Lower leg skin (tissue), 4 donors: ENCODE data around the gene DNAJC25. TPM values are rescaled to one million over a fixed set of nuclear protein-coding genes. Genes with fewer than 3 reads are reported as not detected.

Source experiments
- DNase-seq, 2 donors: peaks; one replicate each; pipeline ENCODE4 v3.0.0-alpha.2; 2019; ENCODE audit warnings: low spot score in 2 of 2
- H3K4me3 ChIP-seq: fragments of 200-600 bp; sonication (generic); 2 replicates; pipeline ENCODE4 v1.5.1; 2017; ENCODE audit warnings: mild to moderate bottlenecking, low read depth; ENCODE audit not compliant: poor library complexity, severe bottlenecking
- POLR2A ChIP-seq, 2 donors: fragments of 450-650 bp; IDR thresholded peaks; one replicate each; pipeline ENCODE4 v1.6.1; 2016 to 2017; ENCODE audit warnings: antibody characterized with exemption in 2 of 2, mild to moderate bottlenecking in 1 of 2, moderate library complexity in 1 of 2
- WGBS, 2 donors: methylation state at CpG; one replicate each; pipeline ENCODE4 v1.1.5; 2018; 5-methylcytosine and 5-hydroxymethylcytosine counted together
- intact Hi-C: fragments of 100-400 bp; cut with DNase I; formaldehyde crosslinking; loops from one replicate; pipeline ENCODE4 v1.15.0; 2023; ENCODE audit warnings: low total_unique reads
- total RNA-seq, 4 donors: library from RNA; depleted of rRNA; stranded (reverse); fragments of >200 nt; gene quantifications; one replicate each; pipeline ENCODE4 v1.1.0, GENCODE V29; 2016
- TF ChIP-seq, protein P1 (sequence below), 3 donors: fragments of 450-650 bp; IDR thresholded peaks; one replicate each; pipeline ENCODE4 v1.5.1; 2016; ENCODE audit warnings: antibody characterized with exemption in 3 of 3, mild to moderate bottlenecking in 3 of 3, moderate library complexity in 2 of 3

Gene DNAJC25
- total RNA-seq, 4 donors from 2014 or later, result 6.8 to 13.1 (median 8.4) TPM

DNA sequence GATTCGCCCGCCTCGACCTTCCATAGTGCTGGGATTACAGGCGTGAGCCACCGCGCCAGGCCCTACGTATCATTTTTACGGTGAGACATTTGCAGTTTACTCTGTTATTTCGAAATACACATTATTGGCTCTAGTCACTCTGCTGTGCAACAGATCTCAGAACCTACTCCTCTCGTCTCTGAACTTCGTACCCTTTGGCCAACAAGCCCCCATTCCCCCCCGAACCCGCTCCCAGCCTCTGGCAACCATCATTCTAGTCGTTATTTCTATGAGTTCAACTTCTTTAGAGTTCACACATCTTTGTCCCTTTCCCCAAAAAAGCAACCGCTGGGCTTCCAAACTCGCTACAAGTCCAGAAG, 32.4 kb upstream of the DNAJC25 start:
- intact Hi-C loops, result no loop called here
- no peak for TF ChIP-seq POLR2A (IDR thresholded peaks at IDR 0.05)
- TF ChIP-seq, protein P1, sequence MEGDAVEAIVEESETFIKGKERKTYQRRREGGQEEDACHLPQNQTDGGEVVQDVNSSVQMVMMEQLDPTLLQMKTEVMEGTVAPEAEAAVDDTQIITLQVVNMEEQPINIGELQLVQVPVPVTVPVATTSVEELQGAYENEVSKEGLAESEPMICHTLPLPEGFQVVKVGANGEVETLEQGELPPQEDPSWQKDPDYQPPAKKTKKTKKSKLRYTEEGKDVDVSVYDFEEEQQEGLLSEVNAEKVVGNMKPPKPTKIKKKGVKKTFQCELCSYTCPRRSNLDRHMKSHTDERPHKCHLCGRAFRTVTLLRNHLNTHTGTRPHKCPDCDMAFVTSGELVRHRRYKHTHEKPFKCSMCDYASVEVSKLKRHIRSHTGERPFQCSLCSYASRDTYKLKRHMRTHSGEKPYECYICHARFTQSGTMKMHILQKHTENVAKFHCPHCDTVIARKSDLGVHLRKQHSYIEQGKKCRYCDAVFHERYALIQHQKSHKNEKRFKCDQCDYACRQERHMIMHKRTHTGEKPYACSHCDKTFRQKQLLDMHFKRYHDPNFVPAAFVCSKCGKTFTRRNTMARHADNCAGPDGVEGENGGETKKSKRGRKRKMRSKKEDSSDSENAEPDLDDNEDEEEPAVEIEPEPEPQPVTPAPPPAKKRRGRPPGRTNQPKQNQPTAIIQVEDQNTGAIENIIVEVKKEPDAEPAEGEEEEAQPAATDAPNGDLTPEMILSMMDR (IDR thresholded peaks at IDR 0.05), result no peak
- H3K4me3 ChIP-seq, result peak overlapping the region; percentile 57
- DNase-seq, result peak; percentile 23 to 91
- 1 to 3% methylated on average over 16 of the region's 16 CpGs for WGBS, 2 donors

DNA sequence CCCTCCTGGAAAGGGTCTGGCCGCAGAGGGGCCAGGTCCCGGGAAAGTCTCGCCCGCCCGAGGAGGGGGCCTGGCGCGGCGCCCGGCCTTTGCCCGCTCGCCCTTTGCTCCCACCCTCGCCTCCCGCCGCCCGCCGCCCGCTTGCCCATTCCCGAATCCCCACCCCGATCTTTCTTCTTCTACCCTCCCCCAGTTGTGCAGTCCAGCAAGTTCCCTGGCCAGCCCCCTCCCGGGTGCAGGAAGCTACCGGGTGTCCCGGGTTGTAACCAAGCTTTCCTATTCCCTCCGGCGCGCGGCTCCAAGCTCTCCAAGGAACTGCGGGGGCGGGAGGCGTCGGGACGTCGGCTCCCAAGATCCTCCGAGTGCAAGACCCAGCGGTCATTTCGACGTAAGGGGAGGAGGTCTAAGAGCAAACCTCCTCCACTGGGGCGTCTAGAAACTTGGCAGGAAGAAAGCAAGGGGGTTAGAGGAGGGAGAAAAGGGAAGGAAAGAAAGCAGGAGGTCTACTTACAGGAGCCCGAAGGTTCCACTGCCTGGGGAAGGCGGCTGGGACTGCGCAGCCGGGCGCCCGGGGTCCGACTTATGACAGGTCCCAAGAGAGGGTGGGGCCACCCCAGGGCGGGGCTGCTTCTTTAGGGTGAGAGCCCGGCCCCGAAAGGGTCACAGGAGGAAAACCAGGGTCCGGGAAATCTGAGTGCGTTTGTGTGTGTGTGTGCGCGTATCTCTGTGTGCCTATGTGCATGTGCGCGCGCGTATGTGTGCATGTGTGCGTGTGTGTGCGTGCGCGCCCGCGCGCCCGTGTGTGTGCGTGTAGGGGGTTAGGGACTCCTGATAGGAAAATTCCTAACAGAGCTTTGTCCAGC, 31.8 kb upstream of the DNAJC25 start, which contains the start of gene PTGR1:
TSS of gene PTGR1 (minus strand) at position 556 of the 863 bp plus-strand sequence. CDS start 2,225 bp downstream, outside the sequence.
- DNase-seq, result peak; percentile 81 to 95
- peak within 1 kb of the TSS; percentile 57 for H3K4me3 ChIP-seq
- WGBS, 2 donors, result 1% methylated on average over 49 to 61 of the region's 64 CpGs
- intact Hi-C loops, result no loop called here
- TF ChIP-seq, protein P1 (IDR thresholded peaks at IDR 0.05), result no peak
- TF ChIP-seq POLR2A (IDR thresholded peaks at IDR 0.05), result no peak

DNA sequence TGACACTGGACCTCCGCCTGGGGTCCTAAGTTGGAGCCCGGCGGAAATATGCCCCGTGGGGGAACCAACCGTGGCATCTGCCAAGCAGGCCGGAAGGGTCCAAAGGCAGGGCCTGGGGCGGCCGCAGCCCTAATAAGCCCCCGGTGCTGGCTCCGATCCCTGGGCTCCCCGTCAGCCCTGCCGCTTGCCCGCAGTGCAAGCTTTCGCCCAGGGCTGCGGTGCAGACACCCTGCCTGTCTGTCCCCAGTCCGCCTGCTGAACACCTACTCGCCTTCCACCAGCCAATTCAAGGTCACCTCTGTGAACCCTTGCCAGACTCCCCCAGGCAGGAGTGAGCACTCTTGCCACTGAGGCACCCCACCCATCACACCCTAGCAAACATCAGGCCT, 31.2 kb upstream of the DNAJC25 start:
- intact Hi-C loops, result no loop called here

DNA sequence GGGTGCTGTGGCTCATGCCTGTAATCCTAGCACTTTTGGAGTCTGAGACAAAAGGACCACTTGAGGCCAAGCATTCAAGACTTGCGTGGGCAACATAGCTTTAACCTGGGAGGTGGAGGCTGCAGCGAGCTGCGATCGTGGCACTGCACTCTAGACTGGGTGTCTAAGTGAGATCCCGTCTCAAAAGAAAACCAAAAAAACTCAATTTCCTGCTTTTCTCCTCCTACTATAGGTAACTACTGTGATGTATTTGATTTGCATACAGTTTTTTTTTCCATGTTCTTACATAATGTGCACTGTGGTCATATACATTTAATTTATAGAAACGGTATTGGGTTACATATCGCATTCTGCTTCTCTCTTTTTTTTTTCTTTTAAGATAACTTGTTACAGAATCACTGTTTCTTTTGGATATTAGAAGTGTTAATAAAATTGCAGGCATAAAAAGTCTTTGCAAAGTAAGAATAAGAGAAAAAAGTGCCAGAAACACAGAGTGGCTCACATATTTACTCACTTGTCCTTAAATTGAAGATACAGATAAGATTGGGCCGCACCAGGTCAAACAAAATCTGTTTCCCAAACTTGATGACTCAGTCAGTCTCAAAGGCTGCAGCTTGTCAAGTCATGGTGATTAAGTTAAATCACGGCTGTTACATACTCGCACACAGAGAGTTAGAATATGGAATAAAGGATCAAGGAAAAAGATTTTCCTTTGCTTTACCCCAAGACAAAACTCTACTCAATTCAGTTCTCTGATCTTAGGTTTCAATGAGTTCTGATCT, 29.7 kb upstream of the DNAJC25 start:
- no peak for TF ChIP-seq POLR2A (IDR thresholded peaks at IDR 0.05)
- TF ChIP-seq, protein P1 (IDR thresholded peaks at IDR 0.05), result no peak
- intact Hi-C loops, result no loop called here
- DNase-seq, result no peak
- 70 to 73% methylated on average over 10 of the region's 10 CpGs for WGBS, 2 donors
- no peak overlapping the region for H3K4me3 ChIP-seq

More for the DNA sequence above, 31.2 kb upstream of the DNAJC25 start:
- TF ChIP-seq, protein P1 (IDR thresholded peaks at IDR 0.05), result no peak
- TF ChIP-seq POLR2A (IDR thresholded peaks at IDR 0.05), result no peak
- peak overlapping the region; percentile 57 for H3K4me3 ChIP-seq
- WGBS, 2 donors, result 24 to 44% methylated on average over 12 to 14 of the region's 17 CpGs
- no peak for DNase-seq

GRCh38 chr9:111603041-111603440, 28.1 kb upstream of the DNAJC25 start:
- no peak overlapping the region for H3K4me3 ChIP-seq
- no peak for TF ChIP-seq POLR2A (IDR thresholded peaks at IDR 0.05)
- TF ChIP-seq, protein P1 (IDR thresholded peaks at IDR 0.05), result no peak
- no peak for DNase-seq
- 77 to 85% methylated on average over 4 of the region's 4 CpGs for WGBS, 2 donors
- intact Hi-C loops, result no loop called here
